RPMI8226 (cell line): ENCODE results near the gene MIP.
"Not testable (repeated sequence)": the region's sequence is repeated elsewhere in the genome, so short reads cannot be mapped to it uniquely, and the experiment has no call there.

Source experiments
- DNase-seq: peaks from one replicate; pipeline ENCODE4 v3.0.0-alpha.2; 2015

The MIP gene

DNA sequence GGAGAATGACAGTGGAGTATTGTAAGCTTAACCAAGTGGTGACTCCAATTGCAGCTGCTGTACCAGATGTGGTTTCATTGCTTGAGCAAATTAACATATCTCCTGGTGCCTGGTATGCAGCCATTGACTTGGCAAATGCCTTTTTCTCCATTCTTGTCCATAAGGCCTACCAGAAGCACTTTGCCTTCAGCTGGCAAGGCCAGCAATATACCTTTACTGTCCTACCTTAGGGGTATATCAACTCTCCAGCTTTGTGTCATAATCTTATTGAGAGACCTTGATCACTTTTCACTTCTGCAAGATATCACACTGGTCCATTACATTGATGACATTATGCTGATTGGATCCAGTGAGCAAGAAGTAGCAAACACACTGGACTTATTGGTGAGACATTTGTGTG, 52.8 kb downstream of the MIP start:
- DNase-seq, result not testable (repeated sequence)

DNA sequence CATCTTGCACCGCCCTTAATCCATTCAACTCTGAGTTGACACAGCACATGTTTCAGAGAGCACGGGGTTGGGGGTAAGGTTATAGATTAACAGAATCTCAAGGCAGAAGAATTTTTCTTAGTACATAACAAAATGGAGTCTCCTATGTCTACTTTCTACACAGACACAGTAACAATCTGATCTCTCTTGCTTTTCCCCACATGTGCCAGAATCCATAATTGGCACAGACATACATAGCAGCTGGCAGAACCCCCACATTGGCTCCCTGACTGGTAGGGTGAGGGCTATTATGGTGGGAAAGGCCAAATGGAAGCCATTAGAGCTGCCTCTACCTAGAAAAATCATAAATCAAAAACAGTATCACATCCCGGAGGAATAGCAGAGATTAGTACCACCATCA, 53.3 kb downstream of the MIP start:
- not testable (repeated sequence) for DNase-seq
